ENCODE results near the gene MCM8.

GRCh38 chr20:5945963-5946362 is 4.5 kb upstream of the MCM8 start:
- TF ChIP-seq, protein P1, sequence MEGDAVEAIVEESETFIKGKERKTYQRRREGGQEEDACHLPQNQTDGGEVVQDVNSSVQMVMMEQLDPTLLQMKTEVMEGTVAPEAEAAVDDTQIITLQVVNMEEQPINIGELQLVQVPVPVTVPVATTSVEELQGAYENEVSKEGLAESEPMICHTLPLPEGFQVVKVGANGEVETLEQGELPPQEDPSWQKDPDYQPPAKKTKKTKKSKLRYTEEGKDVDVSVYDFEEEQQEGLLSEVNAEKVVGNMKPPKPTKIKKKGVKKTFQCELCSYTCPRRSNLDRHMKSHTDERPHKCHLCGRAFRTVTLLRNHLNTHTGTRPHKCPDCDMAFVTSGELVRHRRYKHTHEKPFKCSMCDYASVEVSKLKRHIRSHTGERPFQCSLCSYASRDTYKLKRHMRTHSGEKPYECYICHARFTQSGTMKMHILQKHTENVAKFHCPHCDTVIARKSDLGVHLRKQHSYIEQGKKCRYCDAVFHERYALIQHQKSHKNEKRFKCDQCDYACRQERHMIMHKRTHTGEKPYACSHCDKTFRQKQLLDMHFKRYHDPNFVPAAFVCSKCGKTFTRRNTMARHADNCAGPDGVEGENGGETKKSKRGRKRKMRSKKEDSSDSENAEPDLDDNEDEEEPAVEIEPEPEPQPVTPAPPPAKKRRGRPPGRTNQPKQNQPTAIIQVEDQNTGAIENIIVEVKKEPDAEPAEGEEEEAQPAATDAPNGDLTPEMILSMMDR (IDR thresholded peaks at IDR 0.05) = no peak
- TF ChIP-seq POLR2A (IDR thresholded peaks at IDR 0.05) = no peak

Data from esophagus squamous epithelium (tissue), 4 donors.